ENCODE measurements around the gene HSF5.

DNA sequence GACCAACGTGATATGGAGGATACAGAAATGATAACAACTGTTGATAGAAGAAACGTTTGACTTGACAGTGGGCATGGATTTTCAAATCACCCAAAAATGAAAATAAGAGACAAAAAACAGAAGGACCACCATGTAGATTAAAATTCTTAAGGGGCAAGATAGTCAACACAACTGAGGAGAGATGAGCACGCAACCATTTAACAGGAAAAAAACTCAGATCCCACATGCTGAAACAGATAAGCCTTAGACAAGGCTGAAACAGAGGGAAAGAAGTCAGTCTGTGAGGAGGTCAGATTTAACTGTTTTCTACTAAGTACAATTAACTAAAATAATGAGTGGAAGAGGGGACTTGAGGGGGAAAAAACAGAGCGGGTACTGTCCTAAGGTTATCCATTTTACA lies 92.0 kb downstream of the HSF5 start:
- TF ChIP-seq, protein P1, sequence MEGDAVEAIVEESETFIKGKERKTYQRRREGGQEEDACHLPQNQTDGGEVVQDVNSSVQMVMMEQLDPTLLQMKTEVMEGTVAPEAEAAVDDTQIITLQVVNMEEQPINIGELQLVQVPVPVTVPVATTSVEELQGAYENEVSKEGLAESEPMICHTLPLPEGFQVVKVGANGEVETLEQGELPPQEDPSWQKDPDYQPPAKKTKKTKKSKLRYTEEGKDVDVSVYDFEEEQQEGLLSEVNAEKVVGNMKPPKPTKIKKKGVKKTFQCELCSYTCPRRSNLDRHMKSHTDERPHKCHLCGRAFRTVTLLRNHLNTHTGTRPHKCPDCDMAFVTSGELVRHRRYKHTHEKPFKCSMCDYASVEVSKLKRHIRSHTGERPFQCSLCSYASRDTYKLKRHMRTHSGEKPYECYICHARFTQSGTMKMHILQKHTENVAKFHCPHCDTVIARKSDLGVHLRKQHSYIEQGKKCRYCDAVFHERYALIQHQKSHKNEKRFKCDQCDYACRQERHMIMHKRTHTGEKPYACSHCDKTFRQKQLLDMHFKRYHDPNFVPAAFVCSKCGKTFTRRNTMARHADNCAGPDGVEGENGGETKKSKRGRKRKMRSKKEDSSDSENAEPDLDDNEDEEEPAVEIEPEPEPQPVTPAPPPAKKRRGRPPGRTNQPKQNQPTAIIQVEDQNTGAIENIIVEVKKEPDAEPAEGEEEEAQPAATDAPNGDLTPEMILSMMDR (IDR thresholded peaks at IDR 0.05), result no peak
- no peak for TF ChIP-seq ZFX (IDR thresholded peaks at IDR 0.05; ENCODE audit: borderline replicate concordance)
